HEK293 (cell line): Measurements from ENCODE around the gene CHKA.

Experiments
- CTCF ChIA-PET: fragments of 350-600 bp; formaldehyde crosslinking; extraction: SDS; loops from one replicate; lab custom pipeline; 2021; ENCODE audit warnings: antibody characterized with exemption; lab: Yijun Ruan, JAX
- POLR2A ChIA-PET: fragments of 300-600 bp; formaldehyde crosslinking; extraction: SDS; loops from one replicate; lab custom pipeline; 2020; ENCODE audit warnings: antibody characterized with exemption, inconsistent platforms; lab: Yijun Ruan, JAX
- H3K27ac ChIP-seq: fragments of 200-500 bp; sonication (Bioruptor generic); 2 replicates; pipeline ENCODE4 v1.5.1; 2014; ENCODE audit warnings: low read depth, low read length, control low read depth, inconsistent platforms; ENCODE audit errors: extremely low read depth
- H3K36me3 ChIP-seq, 2 experiments: fragments of 200-500 bp in 1 of 2; sonication (Bioruptor generic) in 1 of 2; 1 replicate in 1 of 2; 2 replicates in 1 of 2; pipeline ENCODE4 v1.5.1; 2014 to 2017; ENCODE audit warnings: inconsistent platforms in 2 of 2, low read length in 2 of 2; ENCODE audit not compliant: control insufficient read depth in 2 of 2, insufficient read depth in 1 of 2
- H3K4me1 ChIP-seq: fragments of 200-500 bp; sonication (Bioruptor generic); 2 replicates; pipeline ENCODE4 v1.5.1; 2014; ENCODE audit warnings: mild to moderate bottlenecking, low read length, inconsistent platforms; ENCODE audit not compliant: control insufficient read depth, insufficient read depth
- H3K4me3 ChIP-seq: 2 replicates; pipeline ENCODE4 v1.5.1; 2011; ENCODE audit warnings: low read depth, mild to moderate bottlenecking, control low read depth, low read length, moderate library complexity
- H3K9me3 ChIP-seq: fragments of 200-500 bp; sonication (Bioruptor generic); 2 replicates; pipeline ENCODE4 v1.5.1; 2014; ENCODE audit warnings: low read depth, low read length, inconsistent platforms; ENCODE audit not compliant: control insufficient read depth, insufficient read depth
- KLF1 ChIP-seq: fragments of 450-650 bp; formaldehyde crosslinking; IDR thresholded peaks from 2 replicates; pipeline ENCODE4 v1.5.1; 2016; ENCODE audit warnings: missing biosample characterization, missing genetic modification characterization
- OVOL3 ChIP-seq: fragments of 450-650 bp; formaldehyde crosslinking; IDR thresholded peaks from 2 replicates; pipeline ENCODE4 v1.5.1; 2016; ENCODE audit warnings: missing biosample characterization, missing genetic modification characterization
- SP7 ChIP-seq: fragments of 450-650 bp; formaldehyde crosslinking; IDR thresholded peaks from 2 replicates; pipeline ENCODE4 v1.5.1; 2016; ENCODE audit warnings: missing biosample characterization, missing genetic modification characterization
- TRIM28 ChIP-seq: IDR thresholded peaks from 2 replicates; pipeline ENCODE4 v1.6.1; 2011; ENCODE audit warnings: low read length, control low read depth, borderline replicate concordance
- ZFHX2 ChIP-seq: fragments of 450-650 bp; formaldehyde crosslinking; conservative IDR thresholded peaks from 2 replicates; pipeline ENCODE4 v1.5.1; 2016; ENCODE audit warnings: missing biosample characterization, missing genetic modification characterization
- ZFP3 ChIP-seq: fragments of 450-650 bp; formaldehyde crosslinking; IDR thresholded peaks from 2 replicates; pipeline ENCODE4 v1.5.1; 2016; ENCODE audit warnings: low read depth, missing biosample characterization, missing genetic modification characterization
- ZFP37 ChIP-seq: fragments of 450-650 bp; formaldehyde crosslinking; IDR thresholded peaks from 2 replicates; pipeline ENCODE4 v1.5.1; 2016; ENCODE audit warnings: missing biosample characterization, missing genetic modification characterization
- ZFP41 ChIP-seq: fragments of 450-650 bp; formaldehyde crosslinking; IDR thresholded peaks from 2 replicates; pipeline ENCODE4 v1.5.1; 2016; ENCODE audit warnings: missing biosample characterization, missing genetic modification characterization, borderline replicate concordance
- ZIC2 ChIP-seq: fragments of 450-650 bp; formaldehyde crosslinking; IDR thresholded peaks from 2 replicates; pipeline ENCODE4 v1.5.1; 2016; ENCODE audit warnings: missing biosample characterization, missing genetic modification characterization
- ZNF138 ChIP-seq: fragments of 450-650 bp; formaldehyde crosslinking; IDR thresholded peaks from 2 replicates; pipeline ENCODE4 v1.5.1; 2016; ENCODE audit warnings: missing biosample characterization, missing genetic modification characterization, borderline replicate concordance
- ZNF16 ChIP-seq: fragments of 450-650 bp; formaldehyde crosslinking; IDR thresholded peaks from 2 replicates; pipeline ENCODE4 v1.5.1; 2016; ENCODE audit warnings: low read depth, missing biosample characterization, missing genetic modification characterization
- ZNF174 ChIP-seq: fragments of 450-650 bp; formaldehyde crosslinking; IDR thresholded peaks from 2 replicates; pipeline ENCODE4 v1.5.0; 2017; ENCODE audit warnings: missing biosample characterization, mild to moderate bottlenecking, missing genetic modification characterization
- ZNF311 ChIP-seq: fragments of 450-650 bp; formaldehyde crosslinking; IDR thresholded peaks from 2 replicates; pipeline ENCODE4 v1.5.1; 2017; ENCODE audit warnings: missing biosample characterization, missing genetic modification characterization, borderline replicate concordance
- ZNF404 ChIP-seq: fragments of 450-650 bp; formaldehyde crosslinking; IDR thresholded peaks from 2 replicates; pipeline ENCODE4 v1.5.1; 2017; ENCODE audit warnings: missing biosample characterization, missing genetic modification characterization
- ZNF544 ChIP-seq: fragments of 450-650 bp; formaldehyde crosslinking; IDR thresholded peaks from 2 replicates; pipeline ENCODE4 v1.5.0; 2017; ENCODE audit warnings: missing biosample characterization, missing genetic modification characterization
- ZNF623 ChIP-seq: fragments of 450-650 bp; formaldehyde crosslinking; IDR thresholded peaks from 2 replicates; pipeline ENCODE4 v1.5.1; 2016; ENCODE audit warnings: missing biosample characterization, missing genetic modification characterization
- ZNF76 ChIP-seq: fragments of 450-650 bp; formaldehyde crosslinking; IDR thresholded peaks from 2 replicates; pipeline ENCODE4; 2016; ENCODE audit warnings: low read depth, missing biosample characterization, missing genetic modification characterization, borderline replicate concordance
- ZNF777 ChIP-seq: fragments of 450-650 bp; formaldehyde crosslinking; IDR thresholded peaks from 2 replicates; pipeline ENCODE4 v1.5.1; 2017; ENCODE audit warnings: missing biosample characterization, missing genetic modification characterization, borderline replicate concordance
- TF ChIP-seq, protein P1 (sequence below): fragments of 450-650 bp; formaldehyde crosslinking; IDR thresholded peaks from 2 replicates; pipeline ENCODE4 v1.5.1; 2016; ENCODE audit warnings: missing biosample characterization, missing genetic modification characterization
- TF ChIP-seq, protein P2 (sequence below): fragments of 450-650 bp; formaldehyde crosslinking; IDR thresholded peaks from 2 replicates; pipeline ENCODE4 v1.5.1; 2016; ENCODE audit warnings: missing biosample characterization, missing genetic modification characterization, low read depth
- TF ChIP-seq, protein P3 (sequence below): fragments of 450-650 bp; formaldehyde crosslinking; IDR thresholded peaks from 2 replicates; pipeline ENCODE4 v1.5.1; 2016; ENCODE audit warnings: missing biosample characterization, missing genetic modification characterization, borderline replicate concordance

CHKA gene

DNA sequence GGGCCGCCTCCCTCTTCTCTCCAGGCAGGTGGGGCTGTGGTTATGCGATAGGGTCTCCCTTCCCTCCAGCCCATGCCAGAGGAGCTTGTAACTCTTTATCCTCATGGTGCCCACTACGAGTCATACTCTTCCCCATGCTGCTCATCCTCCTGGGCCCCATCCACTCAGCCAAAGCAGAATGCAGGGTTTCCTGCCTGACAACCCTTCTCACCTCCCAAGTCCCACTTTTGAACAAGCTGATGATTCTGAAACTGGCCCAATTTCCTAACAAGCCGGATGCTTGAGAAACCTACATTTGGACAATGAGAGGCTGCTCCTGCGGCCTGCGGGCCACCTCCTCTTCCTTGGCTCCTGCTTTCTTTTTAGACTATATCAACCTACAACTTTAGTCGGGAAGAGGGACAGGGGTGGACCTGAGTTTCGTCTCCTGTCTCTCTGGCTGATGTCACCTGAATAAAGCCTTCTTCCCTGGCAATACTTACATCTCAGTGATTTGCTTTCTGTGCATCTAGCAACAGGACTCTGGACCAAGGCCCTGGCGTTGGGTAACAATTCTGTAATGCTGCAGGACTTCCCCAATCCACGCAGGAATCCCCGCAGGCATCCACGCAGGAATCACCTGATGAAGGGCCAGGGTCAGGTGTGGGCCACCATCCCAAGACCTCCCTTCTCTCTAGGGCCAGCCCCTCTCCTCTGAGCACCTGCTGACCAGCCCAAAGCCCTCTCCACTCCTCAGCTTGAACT is 92.2 kb downstream of the CHKA start:
- POLR2A ChIA-PET, result interaction anchor here (0.6 to 1.2 kb wide), 5 partner anchors 9 to 212 kb away, joined by 3 to 5 read pairs (median 4); no protein-coding TSS in a partner anchor
- Histone ChIP-seq H3K4me1 (0 out of 2 replicates have a peak, but pooled peaks cover 2% of the 10 kb centered on the region), H3K36me3 (peaks cover 0 to 40% of the 10 kb centered on the region in 2 experiments; a peak in 1 of 3 replicates)
- TF ChIP-seq, protein P1, sequence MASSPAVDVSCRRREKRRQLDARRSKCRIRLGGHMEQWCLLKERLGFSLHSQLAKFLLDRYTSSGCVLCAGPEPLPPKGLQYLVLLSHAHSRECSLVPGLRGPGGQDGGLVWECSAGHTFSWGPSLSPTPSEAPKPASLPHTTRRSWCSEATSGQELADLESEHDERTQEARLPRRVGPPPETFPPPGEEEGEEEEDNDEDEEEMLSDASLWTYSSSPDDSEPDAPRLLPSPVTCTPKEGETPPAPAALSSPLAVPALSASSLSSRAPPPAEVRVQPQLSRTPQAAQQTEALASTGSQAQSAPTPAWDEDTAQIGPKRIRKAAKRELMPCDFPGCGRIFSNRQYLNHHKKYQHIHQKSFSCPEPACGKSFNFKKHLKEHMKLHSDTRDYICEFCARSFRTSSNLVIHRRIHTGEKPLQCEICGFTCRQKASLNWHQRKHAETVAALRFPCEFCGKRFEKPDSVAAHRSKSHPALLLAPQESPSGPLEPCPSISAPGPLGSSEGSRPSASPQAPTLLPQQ (tag by site-specific recombination), result peak; percentile 66
- peak; percentile 19; the same call in 1 of the 2 replicates for TF ChIP-seq ZIC2
- no peak for TF ChIP-seq ZNF777 (tag by site-specific recombination)
- TF ChIP-seq, all 188 proteins: peak for 2
- CTCF ChIA-PET, result interaction anchor here (0.6 to 0.7 kb wide), 3 partner anchors 18 to 161 kb away, joined by 3 to 4 read pairs (median 3); no protein-coding TSS in a partner anchor
- Histone ChIP-seq H3K9me3 (no peaks in the 10 kb centered on the region), H3K27ac (peak overlapping the region; percentile 35; the same call in 1 of the 2 replicates), H3K4me3 (no peak overlapping the region)

DNA sequence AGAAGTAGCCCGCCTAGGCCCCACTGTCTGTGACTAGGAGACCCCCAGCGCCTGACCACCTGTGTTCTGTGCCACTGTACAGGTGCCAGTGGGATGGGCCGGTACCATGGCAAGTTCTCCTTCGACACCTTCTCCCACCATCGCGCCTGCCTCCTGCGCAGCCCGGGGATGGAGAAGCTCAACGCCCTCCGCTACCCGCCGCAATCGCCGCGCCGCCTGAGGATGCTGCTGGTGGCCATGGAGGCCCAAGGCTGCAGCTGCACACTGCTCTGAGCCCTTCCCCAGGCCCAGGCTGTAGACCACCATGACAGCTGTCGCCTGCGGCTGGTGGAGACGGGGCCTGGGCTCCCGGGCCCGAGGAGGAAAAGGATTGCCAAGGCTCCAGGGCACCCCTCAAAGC is 93.5 kb downstream of the CHKA start:
- H3K4me3 ChIP-seq, result no peak overlapping the region
- H3K36me3 ChIP-seq, result peaks cover 0 to 27% of the 10 kb centered on the region in 2 experiments; a peak in 1 of 3 replicates
- TF ChIP-seq ZFP41 (tag by site-specific recombination) (no peak), ZNF623 (tag by site-specific recombination) (no peak), ZNF76 (tag by site-specific recombination) (no peak), ZNF544 (tag by site-specific recombination) (no peak), ZFP3 (no peak), ZNF16 (tag by site-specific recombination) (no peak), ZFP37 (tag by site-specific recombination) (no peak), TRIM28 (no peak), ZIC2 (no peak), ZNF311 (tag by site-specific recombination) (no peak), ZNF404 (no peak), SP7 (tag by site-specific recombination) (no peak), KLF1 (tag by site-specific recombination) (no peak), ZNF174 (no peak)
- TF ChIP-seq, protein P2, sequence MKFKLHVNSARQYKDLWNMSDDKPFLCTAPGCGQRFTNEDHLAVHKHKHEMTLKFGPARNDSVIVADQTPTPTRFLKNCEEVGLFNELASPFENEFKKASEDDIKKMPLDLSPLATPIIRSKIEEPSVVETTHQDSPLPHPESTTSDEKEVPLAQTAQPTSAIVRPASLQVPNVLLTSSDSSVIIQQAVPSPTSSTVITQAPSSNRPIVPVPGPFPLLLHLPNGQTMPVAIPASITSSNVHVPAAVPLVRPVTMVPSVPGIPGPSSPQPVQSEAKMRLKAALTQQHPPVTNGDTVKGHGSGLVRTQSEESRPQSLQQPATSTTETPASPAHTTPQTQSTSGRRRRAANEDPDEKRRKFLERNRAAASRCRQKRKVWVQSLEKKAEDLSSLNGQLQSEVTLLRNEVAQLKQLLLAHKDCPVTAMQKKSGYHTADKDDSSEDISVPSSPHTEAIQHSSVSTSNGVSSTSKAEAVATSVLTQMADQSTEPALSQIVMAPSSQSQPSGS, result no peak
- TF ChIP-seq, all 188 proteins: peak for 0
- Histone ChIP-seq H3K4me1 (0 out of 2 replicates have a peak, but pooled peaks cover 2% of the 10 kb centered on the region), H3K27ac (no peak overlapping the region), H3K9me3 (no peaks in the 10 kb centered on the region)
- ChIA-PET CTCF (interaction anchor here (0.7 kb wide), 1 partner anchor 271 kb away, joined by 3 read pairs; no protein-coding TSS in a partner anchor), POLR2A (interaction anchor here (0.6 to 2.1 kb wide), 3 partner anchors 8 to 431 kb away, joined by 3 to 5 read pairs (median 3); partner anchors contain the start of gene ALDH3B1)

DNA sequence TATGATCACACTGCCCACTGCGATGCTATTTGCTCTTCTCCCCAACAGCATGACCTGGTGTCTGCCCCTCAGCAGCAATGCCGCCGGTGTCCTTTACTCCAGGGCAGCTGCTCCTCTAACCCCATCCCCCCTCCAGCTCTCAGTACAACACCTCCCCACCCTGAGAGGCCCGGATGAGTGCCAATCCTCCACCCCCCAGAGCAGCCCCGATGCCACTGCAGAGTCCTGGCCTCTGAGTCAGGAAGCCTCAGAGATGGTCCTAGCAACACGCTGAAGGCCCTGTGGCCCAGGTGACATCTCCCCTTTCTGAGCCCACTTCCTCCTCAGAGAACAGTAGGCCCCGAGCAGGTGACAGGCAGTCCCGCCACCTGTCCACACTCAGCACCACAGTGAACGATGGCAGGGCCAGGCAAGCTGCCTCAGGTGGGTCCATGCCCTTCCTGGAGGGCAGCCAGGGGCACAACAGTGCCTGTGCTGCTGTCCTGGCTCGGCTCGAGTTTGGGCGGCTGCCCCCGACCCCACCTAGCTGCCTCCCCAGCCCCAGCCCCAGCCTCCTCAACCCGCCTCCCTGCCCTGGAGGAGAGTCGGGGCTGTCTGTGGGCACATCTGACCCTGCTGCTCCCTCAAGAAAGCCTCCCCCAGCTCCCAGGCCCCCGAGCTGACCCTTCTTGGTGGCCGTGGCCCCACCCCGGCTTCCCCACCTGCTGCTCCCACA is 94.6 kb downstream of the CHKA start:
- ChIA-PET CTCF (interaction anchor here (0.6 to 0.7 kb wide), 2 partner anchors 17 to 71 kb away, joined by 3 to 4 read pairs; partner anchors contain the start of gene ALDH3B1), POLR2A (interaction anchor here (2.1 kb wide), 1 partner anchor 17 kb away, joined by 5 read pairs; the partner anchor contains the start of gene ALDH3B1)

More for the DNA sequence above, 94.6 kb downstream of the CHKA start:
- H3K4me3 ChIP-seq, result no peak overlapping the region
- TF ChIP-seq, protein P3, sequence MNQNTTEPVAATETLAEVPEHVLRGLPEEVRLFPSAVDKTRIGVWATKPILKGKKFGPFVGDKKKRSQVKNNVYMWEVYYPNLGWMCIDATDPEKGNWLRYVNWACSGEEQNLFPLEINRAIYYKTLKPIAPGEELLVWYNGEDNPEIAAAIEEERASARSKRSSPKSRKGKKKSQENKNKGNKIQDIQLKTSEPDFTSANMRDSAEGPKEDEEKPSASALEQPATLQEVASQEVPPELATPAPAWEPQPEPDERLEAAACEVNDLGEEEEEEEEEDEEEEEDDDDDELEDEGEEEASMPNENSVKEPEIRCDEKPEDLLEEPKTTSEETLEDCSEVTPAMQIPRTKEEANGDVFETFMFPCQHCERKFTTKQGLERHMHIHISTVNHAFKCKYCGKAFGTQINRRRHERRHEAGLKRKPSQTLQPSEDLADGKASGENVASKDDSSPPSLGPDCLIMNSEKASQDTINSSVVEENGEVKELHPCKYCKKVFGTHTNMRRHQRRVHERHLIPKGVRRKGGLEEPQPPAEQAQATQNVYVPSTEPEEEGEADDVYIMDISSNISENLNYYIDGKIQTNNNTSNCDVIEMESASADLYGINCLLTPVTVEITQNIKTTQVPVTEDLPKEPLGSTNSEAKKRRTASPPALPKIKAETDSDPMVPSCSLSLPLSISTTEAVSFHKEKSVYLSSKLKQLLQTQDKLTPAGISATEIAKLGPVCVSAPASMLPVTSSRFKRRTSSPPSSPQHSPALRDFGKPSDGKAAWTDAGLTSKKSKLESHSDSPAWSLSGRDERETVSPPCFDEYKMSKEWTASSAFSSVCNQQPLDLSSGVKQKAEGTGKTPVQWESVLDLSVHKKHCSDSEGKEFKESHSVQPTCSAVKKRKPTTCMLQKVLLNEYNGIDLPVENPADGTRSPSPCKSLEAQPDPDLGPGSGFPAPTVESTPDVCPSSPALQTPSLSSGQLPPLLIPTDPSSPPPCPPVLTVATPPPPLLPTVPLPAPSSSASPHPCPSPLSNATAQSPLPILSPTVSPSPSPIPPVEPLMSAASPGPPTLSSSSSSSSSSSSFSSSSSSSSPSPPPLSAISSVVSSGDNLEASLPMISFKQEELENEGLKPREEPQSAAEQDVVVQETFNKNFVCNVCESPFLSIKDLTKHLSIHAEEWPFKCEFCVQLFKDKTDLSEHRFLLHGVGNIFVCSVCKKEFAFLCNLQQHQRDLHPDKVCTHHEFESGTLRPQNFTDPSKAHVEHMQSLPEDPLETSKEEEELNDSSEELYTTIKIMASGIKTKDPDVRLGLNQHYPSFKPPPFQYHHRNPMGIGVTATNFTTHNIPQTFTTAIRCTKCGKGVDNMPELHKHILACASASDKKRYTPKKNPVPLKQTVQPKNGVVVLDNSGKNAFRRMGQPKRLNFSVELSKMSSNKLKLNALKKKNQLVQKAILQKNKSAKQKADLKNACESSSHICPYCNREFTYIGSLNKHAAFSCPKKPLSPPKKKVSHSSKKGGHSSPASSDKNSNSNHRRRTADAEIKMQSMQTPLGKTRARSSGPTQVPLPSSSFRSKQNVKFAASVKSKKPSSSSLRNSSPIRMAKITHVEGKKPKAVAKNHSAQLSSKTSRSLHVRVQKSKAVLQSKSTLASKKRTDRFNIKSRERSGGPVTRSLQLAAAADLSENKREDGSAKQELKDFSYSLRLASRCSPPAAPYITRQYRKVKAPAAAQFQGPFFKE (tag by site-specific recombination), result no peak
- TF ChIP-seq ZNF138 (no peak), OVOL3 (tag by site-specific recombination) (no peak), ZFHX2 (tag by site-specific recombination) (no peak)
- TF ChIP-seq, all 188 proteins: peak for 0
- peaks cover 0 to 18% of the 10 kb centered on the region in 2 experiments; a peak in 1 of 3 replicates for H3K36me3 ChIP-seq
- H3K4me1 ChIP-seq, result no peaks in the 10 kb centered on the region
- H3K27ac ChIP-seq, result no peak overlapping the region
- H3K9me3 ChIP-seq, result no peaks in the 10 kb centered on the region
